AG09319 (cell line): ENCODE results near the gene PARVA.

Experiments
- DNase-seq: peaks from one replicate; pipeline ENCODE4 v3.0.0-alpha.2; 2010; ENCODE audit warnings: low read depth; ENCODE audit errors: extremely low read depth
- CTCF ChIP-seq: IDR thresholded peaks from 2 replicates; pipeline ENCODE4 v1.5.1; 2011; ENCODE audit warnings: low read depth, mild to moderate bottlenecking, inconsistent platforms, low read length, moderate library complexity

PARVA gene

GRCh38 chr11:12569499-12570425 lies 192.4 kb downstream of the PARVA start:
- DNase-seq: no peak
- no peak for TF ChIP-seq CTCF

- DNase-seq: no peak
These were observed 196.5 kb downstream of the PARVA start for GRCh38 chr11:12573707-12574485.

GRCh38 chr11:12577725-12578644 lies 200.6 kb downstream of the PARVA start:
- TF ChIP-seq CTCF: no peak
- DNase-seq: no peak

More at GRCh38 chr11:12573707-12574485, 196.5 kb downstream of the PARVA start:
- no peak for TF ChIP-seq CTCF

- no peak for TF ChIP-seq CTCF
These were observed 204.0 kb downstream of the PARVA start for GRCh38 chr11:12581416-12581815.

GRCh38 chr11:12581923-12582322 lies 204.6 kb downstream of the PARVA start:
- TF ChIP-seq CTCF: no peak
- no peak for DNase-seq

More at GRCh38 chr11:12581416-12581815, 204.0 kb downstream of the PARVA start:
- DNase-seq: no peak
